HepG2 (cell line): Measurements from ENCODE around the gene NABP2. TPM values are rescaled to one million over a fixed set of nuclear protein-coding genes. Genes with fewer than 3 reads are reported as not detected.
A peak's percentile ranks its signal among the peaks of the same experiment; 100 is the strongest.

ENCODE experiments used
- ATAD3A ChIP-seq: sonication (generic); formaldehyde crosslinking; IDR thresholded peaks from 2 replicates; pipeline ENCODE4 v1.4.0; 2020; ENCODE audit warnings: missing genetic modification reagents
- CAMTA2 ChIP-seq: sonication (generic); formaldehyde crosslinking; IDR thresholded peaks from 2 replicates; pipeline ENCODE4 v1.4.0; 2020; ENCODE audit warnings: mild to moderate bottlenecking, missing genetic modification reagents, borderline replicate concordance
- DPF2 ChIP-seq: sonication (generic); formaldehyde crosslinking; IDR thresholded peaks from 2 replicates; pipeline ENCODE4 v1.4.0; 2020; ENCODE audit warnings: mild to moderate bottlenecking, low read depth, missing genetic modification reagents, borderline replicate concordance
- HMG20B ChIP-seq: conservative IDR thresholded peaks from 2 replicates; pipeline ENCODE4 v1.6.1; 2016; ENCODE audit warnings: missing genetic modification reagents, missing compliant biosample characterization
- IKZF4 ChIP-seq: sonication (generic); formaldehyde crosslinking; IDR thresholded peaks from 2 replicates; pipeline ENCODE4 v1.5.1; 2020; ENCODE audit warnings: borderline replicate concordance, mild to moderate bottlenecking, low read depth, missing genetic modification reagents; ENCODE audit errors: not compliant biosample characterization
- JARID2 ChIP-seq: sonication (generic); formaldehyde crosslinking; IDR thresholded peaks from 2 replicates; pipeline ENCODE4 v1.8.1; 2023; ENCODE audit warnings: missing genetic modification reagents, inconsistent platforms; ENCODE audit not compliant: insufficient replicate concordance
- LCORL ChIP-seq, 2 experiments: fragments of 450-650 bp in 1 of 2; sonication (generic) in 1 of 2; formaldehyde crosslinking in 1 of 2; IDR thresholded peaks; 2 replicates each; pipeline versions ENCODE4 v1.5.0 to v1.6.1; 2017 to 2020; ENCODE audit warnings: antibody characterized with exemption in 1 of 2, missing genetic modification reagents in 1 of 2
- MED1 ChIP-seq: sonication (generic); formaldehyde crosslinking; IDR thresholded peaks from 2 replicates; pipeline ENCODE4 v1.4.0; 2020; ENCODE audit warnings: missing genetic modification reagents
- MEIS2 ChIP-seq: sonication (generic); formaldehyde crosslinking; IDR thresholded peaks from 2 replicates; pipeline ENCODE4 v1.9.0; 2021; ENCODE audit warnings: mild to moderate bottlenecking, missing genetic modification reagents
- MTA1 ChIP-seq: sonication (generic); formaldehyde crosslinking; IDR thresholded peaks from 2 replicates; pipeline ENCODE4 v1.4.0; 2020; ENCODE audit warnings: missing genetic modification reagents, mild to moderate bottlenecking, borderline replicate concordance
- NFE2L2 ChIP-seq: fragments of 150-350 bp; IDR thresholded peaks from 2 replicates; pipeline ENCODE4 v1.6.1; 2014; ENCODE audit warnings: low read length
- PBX2 ChIP-seq: IDR thresholded peaks from 2 replicates; pipeline ENCODE4 v1.6.1; 2016; ENCODE audit warnings: control low read depth
- POLR2G ChIP-seq: fragments of 200-400 bp; formaldehyde crosslinking; IDR thresholded peaks from 2 replicates; pipeline ENCODE4 v1.6.1; 2018; ENCODE audit warnings: mild to moderate bottlenecking, low read depth, low read length, moderate library complexity
- SRY ChIP-seq: sonication (generic); formaldehyde crosslinking; IDR thresholded peaks from 2 replicates; pipeline ENCODE4 v1.8.0; 2022; ENCODE audit warnings: mild to moderate bottlenecking, missing genetic modification reagents
- THAP8 ChIP-seq: sonication (generic); formaldehyde crosslinking; IDR thresholded peaks from 2 replicates; pipeline ENCODE4 v1.5.1; 2020; ENCODE audit warnings: missing genetic modification reagents, mild to moderate bottlenecking, borderline replicate concordance
- TMF1 ChIP-seq: sonication (generic); formaldehyde crosslinking; IDR thresholded peaks from 2 replicates; pipeline ENCODE4 v1.8.1; 2022; ENCODE audit warnings: low read depth, missing genetic modification reagents
- TOPORS ChIP-seq: sonication (generic); formaldehyde crosslinking; IDR thresholded peaks from 2 replicates; pipeline ENCODE4 v1.8.0; 2023; ENCODE audit warnings: mild to moderate bottlenecking, missing genetic modification reagents
- ZMAT5 ChIP-seq: sonication (generic); formaldehyde crosslinking; IDR thresholded peaks from 2 replicates; pipeline ENCODE4 v1.5.0; 2020; ENCODE audit warnings: mild to moderate bottlenecking, low read depth, missing genetic modification reagents, borderline replicate concordance
- ZNF101 ChIP-seq: sonication (generic); formaldehyde crosslinking; IDR thresholded peaks from 2 replicates; pipeline ENCODE4 v1.4.0; 2020; ENCODE audit warnings: mild to moderate bottlenecking, low read depth, missing genetic modification reagents, borderline replicate concordance
- ZNF136 ChIP-seq: sonication (generic); formaldehyde crosslinking; IDR thresholded peaks from 2 replicates; pipeline ENCODE4 v1.8.1; 2022; ENCODE audit warnings: low read depth, mild to moderate bottlenecking, moderate library complexity, missing genetic modification reagents
- ZNF331 ChIP-seq: sonication (generic); formaldehyde crosslinking; IDR thresholded peaks from 2 replicates; pipeline ENCODE4 v1.4.0; 2020; ENCODE audit warnings: missing genetic modification reagents
- ZNF446 ChIP-seq: sonication (generic); formaldehyde crosslinking; IDR thresholded peaks from 2 replicates; pipeline ENCODE4 v1.5.0; 2020; ENCODE audit warnings: mild to moderate bottlenecking, missing genetic modification reagents
- ZNF468 ChIP-seq: sonication (generic); formaldehyde crosslinking; IDR thresholded peaks from 2 replicates; pipeline ENCODE4 v1.8.0; 2022; ENCODE audit warnings: mild to moderate bottlenecking, moderate library complexity, missing genetic modification reagents
- ZNF629 ChIP-seq: sonication (generic); formaldehyde crosslinking; conservative IDR thresholded peaks from 2 replicates; pipeline ENCODE4 v1.5.0; 2020; ENCODE audit warnings: missing genetic modification reagents
- ZNF709 ChIP-seq: sonication (generic); formaldehyde crosslinking; IDR thresholded peaks from 2 replicates; pipeline ENCODE4 v1.5.0; 2020; ENCODE audit warnings: mild to moderate bottlenecking, missing genetic modification reagents
- ZNF800 ChIP-seq: sonication (generic); formaldehyde crosslinking; IDR thresholded peaks from 2 replicates; pipeline ENCODE4 v1.4.0; 2020; ENCODE audit warnings: missing genetic modification reagents
- polyA plus RNA-seq, 8 experiments: library from polyadenylated mRNA; depleted of rRNA in 3 of 8; stranded (reverse) in 7 of 8; unstranded in 1 of 8; fragments of >200 nt; fragmentation: Illumina TruSeq in 4 of 8; extraction: Trizol in 4 of 8; gene quantifications; 2 replicates each; pipeline versions ENCODE4 v1.2.1 to v1.2.3, GENCODE V29; 2011 to 2016; ENCODE audit warnings: low read depth in 4 of 8, missing spikeins in 1 of 8, mixed read lengths in 1 of 8; ENCODE audit not compliant: insufficient read depth in 1 of 8
- total RNA-seq, 5 experiments: library from RNA; depleted of rRNA; stranded (reverse); fragments of >200 nt; fragmentation: Illumina TruSeq; extraction: Trizol; gene quantifications; 2 replicates each; pipeline ENCODE4 v1.2.3, GENCODE V29; 2016; ENCODE audit warnings: low read depth in 1 of 5

NABP2 gene
- total and polyA plus RNA-seq, 2 of the 13 experiments (the other 11 are each of a cell fraction or from before 2014, with no cell fraction given), result 33.2 to 35.5 TPM

- TF ChIP-seq LCORL (IDR thresholded peaks at IDR 0.05), result no peak
- no peak; the same call in 1 of the 2 replicates for TF ChIP-seq LCORL (CRISPR knock-in tag; IDR thresholded peaks at IDR 0.05)
- no peak for TF ChIP-seq CAMTA2 (CRISPR knock-in tag)
- TF ChIP-seq TOPORS (CRISPR knock-in tag), result peak; percentile 69
- 0 out of 2 replicates have a peak, but pooled peaks have one; percentile 24 for TF ChIP-seq ZNF446 (CRISPR knock-in tag)
- peak; percentile 35; the same call in 1 of the 2 replicates for TF ChIP-seq SRY
- no peak for TF ChIP-seq TMF1 (CRISPR knock-in tag)
- no peak for TF ChIP-seq DPF2 (CRISPR knock-in tag)
- TF ChIP-seq ZNF136 (CRISPR knock-in tag), result no peak
- TF ChIP-seq ZNF101 (CRISPR knock-in tag), result no peak
- TF ChIP-seq MTA1 (CRISPR knock-in tag), result peak; percentile 74; the same call in 1 of the 2 replicates
- no peak; the same call in 1 of the 2 replicates for TF ChIP-seq THAP8 (CRISPR knock-in tag)
- TF ChIP-seq ZNF800 (CRISPR knock-in tag), result 0 out of 2 replicates have a peak, but pooled peaks have one; percentile 51
- TF ChIP-seq ZNF709 (CRISPR knock-in tag), result peak; percentile 58; the same call in 1 of the 2 replicates
- TF ChIP-seq NFE2L2, result no peak
- peak; percentile 74 for TF ChIP-seq ZNF629 (CRISPR knock-in tag)
- peak; percentile 51 for TF ChIP-seq ZNF331 (CRISPR knock-in tag)
- peak; percentile 58 for TF ChIP-seq POLR2G
- TF ChIP-seq IKZF4, result no peak
- TF ChIP-seq ZMAT5 (CRISPR knock-in tag), result no peak
- no peak for TF ChIP-seq ATAD3A (CRISPR knock-in tag)
- TF ChIP-seq MED1 (CRISPR knock-in tag), result peak; percentile 7
- TF ChIP-seq JARID2 (CRISPR knock-in tag), result peak; percentile 18
- 0 out of 2 replicates have a peak, but pooled peaks have one; percentile 38 for TF ChIP-seq HMG20B (CRISPR knock-in tag)
- TF ChIP-seq MEIS2 (CRISPR knock-in tag), result peak; percentile 51; the same call in 1 of the 2 replicates
- TF ChIP-seq PBX2 (CRISPR knock-in tag), result no peak
- TF ChIP-seq ZNF468 (CRISPR knock-in tag), result no peak
Observed at GRCh38 chr12:56189918-56190694, 34.0 kb upstream of the NABP2 start (continued).
